Central memory CD8-positive, alpha-beta T cell (primary cell): Measurements from ENCODE around the gene FAAH.

ENCODE experiments used
- ATAC-seq: fragments of 150-1000 bp; cut with Tn5 transposase; replicated peaks from 2 replicates; pipeline ENCODE4 v1.10.0; 2022; ENCODE audit warnings: mild to moderate bottlenecking, moderate FRiP score, moderate number of reproducible peaks; ENCODE audit not compliant: poor library complexity, severe bottlenecking; ENCODE audit errors: extremely low read depth
- DNase-seq, 2 donors: peaks; one replicate each; pipeline ENCODE4 v3.0.0; 2021; ENCODE audit warnings: low spot score in 2 of 2
- H3K27ac Mint-ChIP-seq: one replicate; pipeline ENCODE4 v1.8.0; 2022; ENCODE audit warnings: low read depth, mild to moderate bottlenecking, moderate library complexity, mixed read lengths
- H3K27me3 Mint-ChIP-seq: one replicate; pipeline ENCODE4 v1.8.0; 2022; ENCODE audit warnings: mixed read lengths
- H3K36me3 Mint-ChIP-seq: one replicate; pipeline ENCODE4 v1.8.0; 2022; ENCODE audit warnings: mild to moderate bottlenecking, moderate library complexity, mixed read lengths; ENCODE audit not compliant: insufficient read depth
- H3K4me1 Mint-ChIP-seq: one replicate; pipeline ENCODE4 v1.8.0; 2022; ENCODE audit warnings: mixed read lengths
- H3K4me3 Mint-ChIP-seq: one replicate; pipeline ENCODE4 v1.8.0; 2022; ENCODE audit warnings: mild to moderate bottlenecking, moderate library complexity, mixed read lengths
- H3K9me3 Mint-ChIP-seq: one replicate; pipeline ENCODE4 v1.8.0; 2022; ENCODE audit warnings: mixed read lengths

Gene FAAH

GRCh38 chr1:46404482-46405196 is 10.5 kb downstream of the FAAH start:
- no peak for DNase-seq
- H3K27ac Mint-ChIP-seq: no peak overlapping the region
- H3K9me3 Mint-ChIP-seq: no peaks in the 10 kb centered on the region
- no peaks in the 10 kb centered on the region for H3K27me3 Mint-ChIP-seq
- no peak overlapping the region for H3K4me3 Mint-ChIP-seq
- no peak for ATAC-seq
- no peaks in the 10 kb centered on the region for H3K36me3 Mint-ChIP-seq
- peaks cover 17% of the 10 kb centered on the region for H3K4me1 Mint-ChIP-seq

- H3K4me1 Mint-ChIP-seq: peaks cover 11% of the 10 kb centered on the region
- DNase-seq (no peak), ATAC-seq (no peak)
- no peaks in the 10 kb centered on the region for H3K9me3 Mint-ChIP-seq
- no peaks in the 10 kb centered on the region for H3K27me3 Mint-ChIP-seq
- H3K27ac Mint-ChIP-seq: no peak overlapping the region
- H3K4me3 Mint-ChIP-seq: no peak overlapping the region
- no peaks in the 10 kb centered on the region for H3K36me3 Mint-ChIP-seq
Measured at GRCh38 chr1:46405197-46405555, 11.1 kb downstream of the FAAH start.

- Mint-ChIP-seq H3K4me1 (peaks cover 7% of the 10 kb centered on the region), H3K27me3 (no peaks in the 10 kb centered on the region), H3K9me3 (no peaks in the 10 kb centered on the region), H3K27ac (no peak overlapping the region), H3K4me3 (no peak overlapping the region), H3K36me3 (no peaks in the 10 kb centered on the region)
- DNase-seq (no peak), ATAC-seq (no peak)
Measured at GRCh38 chr1:46405724-46406123, 11.6 kb downstream of the FAAH start.

GRCh38 chr1:46406881-46407608 is 12.9 kb downstream of the FAAH start:
- peak overlapping the region; percentile 1 for H3K4me3 Mint-ChIP-seq
- H3K36me3 Mint-ChIP-seq: no peaks in the 10 kb centered on the region
- DNase-seq (no peak), ATAC-seq (peak; percentile 50)
- no peaks in the 10 kb centered on the region for H3K9me3 Mint-ChIP-seq
- H3K27ac Mint-ChIP-seq: peak overlapping the region; percentile 35
- no peaks in the 10 kb centered on the region for H3K27me3 Mint-ChIP-seq
- H3K4me1 Mint-ChIP-seq: peaks cover 7% of the 10 kb centered on the region

GRCh38 chr1:46407636-46408035 is 13.5 kb downstream of the FAAH start:
- Mint-ChIP-seq H3K27ac (no peak overlapping the region), H3K4me3 (peak overlapping the region; percentile 1), H3K9me3 (no peaks in the 10 kb centered on the region), H3K36me3 (no peaks in the 10 kb centered on the region), H3K27me3 (no peaks in the 10 kb centered on the region), H3K4me1 (peaks cover 7% of the 10 kb centered on the region)
- no peak for DNase-seq
- ATAC-seq: no peak

- no peak overlapping the region for H3K4me3 Mint-ChIP-seq
- no peak for ATAC-seq
- no peaks in the 10 kb centered on the region for H3K36me3 Mint-ChIP-seq
- H3K27me3 Mint-ChIP-seq: no peaks in the 10 kb centered on the region
- peaks cover 11% of the 10 kb centered on the region for H3K4me1 Mint-ChIP-seq
- H3K9me3 Mint-ChIP-seq: no peaks in the 10 kb centered on the region
- DNase-seq: no peak
- H3K27ac Mint-ChIP-seq: no peak overlapping the region
Measured at GRCh38 chr1:46408356-46409062, 14.4 kb downstream of the FAAH start.

- ATAC-seq (no peak), DNase-seq (no peak)
- no peaks in the 10 kb centered on the region for H3K36me3 Mint-ChIP-seq
- no peaks in the 10 kb centered on the region for H3K27me3 Mint-ChIP-seq
- no peaks in the 10 kb centered on the region for H3K9me3 Mint-ChIP-seq
- H3K4me1 Mint-ChIP-seq: peaks cover 16% of the 10 kb centered on the region
- H3K4me3 Mint-ChIP-seq: no peak overlapping the region
- H3K27ac Mint-ChIP-seq: no peak overlapping the region
Measured at GRCh38 chr1:46409063-46409372, 14.9 kb downstream of the FAAH start.

GRCh38 chr1:46410156-46411009 is 16.3 kb downstream of the FAAH start:
- Mint-ChIP-seq H3K4me3 (no peak overlapping the region), H3K27ac (no peak overlapping the region), H3K36me3 (no peaks in the 10 kb centered on the region), H3K4me1 (peaks cover 24% of the 10 kb centered on the region), H3K9me3 (no peaks in the 10 kb centered on the region), H3K27me3 (no peaks in the 10 kb centered on the region)
- ATAC-seq (no peak), DNase-seq (no peak)

GRCh38 chr1:46411010-46411405 is 16.9 kb downstream of the FAAH start:
- Mint-ChIP-seq H3K9me3 (no peaks in the 10 kb centered on the region), H3K4me3 (no peak overlapping the region), H3K27me3 (no peaks in the 10 kb centered on the region), H3K36me3 (no peaks in the 10 kb centered on the region), H3K27ac (no peak overlapping the region), H3K4me1 (peaks cover 28% of the 10 kb centered on the region)
- no peak for ATAC-seq
- DNase-seq: no peak

- H3K36me3 Mint-ChIP-seq: no peaks in the 10 kb centered on the region
- H3K4me1 Mint-ChIP-seq: peaks cover 28% of the 10 kb centered on the region
- H3K27ac Mint-ChIP-seq: no peak overlapping the region
- H3K9me3 Mint-ChIP-seq: no peaks in the 10 kb centered on the region
- no peaks in the 10 kb centered on the region for H3K27me3 Mint-ChIP-seq
- DNase-seq (no peak), ATAC-seq (no peak)
- no peak overlapping the region for H3K4me3 Mint-ChIP-seq
Measured at GRCh38 chr1:46411601-46412341, 17.7 kb downstream of the FAAH start.

- no peaks in the 10 kb centered on the region for H3K9me3 Mint-ChIP-seq
- DNase-seq: no peak
- no peaks in the 10 kb centered on the region for H3K27me3 Mint-ChIP-seq
- ATAC-seq: no peak
- peaks cover 21% of the 10 kb centered on the region for H3K4me1 Mint-ChIP-seq
- H3K27ac Mint-ChIP-seq: no peak overlapping the region
- H3K4me3 Mint-ChIP-seq: no peak overlapping the region
- H3K36me3 Mint-ChIP-seq: no peaks in the 10 kb centered on the region
Measured at GRCh38 chr1:46412893-46413595, 18.9 kb downstream of the FAAH start.
